ENCODE data around the gene PES1.

GRCh38 chr22:30556388-30556787, 35.3 kb downstream of the PES1 start:
- TF ChIP-seq POLR2A (IDR thresholded peaks at IDR 0.05) (no peak), CTCF (IDR thresholded peaks at IDR 0.05) (no peak)
